Measurements from ENCODE around the gene DAZAP1.
"Not testable (repeated sequence)": the region's sequence is repeated elsewhere in the genome, so short reads cannot be mapped to it uniquely, and the experiment has no call there.

DAZAP1 gene

DNA sequence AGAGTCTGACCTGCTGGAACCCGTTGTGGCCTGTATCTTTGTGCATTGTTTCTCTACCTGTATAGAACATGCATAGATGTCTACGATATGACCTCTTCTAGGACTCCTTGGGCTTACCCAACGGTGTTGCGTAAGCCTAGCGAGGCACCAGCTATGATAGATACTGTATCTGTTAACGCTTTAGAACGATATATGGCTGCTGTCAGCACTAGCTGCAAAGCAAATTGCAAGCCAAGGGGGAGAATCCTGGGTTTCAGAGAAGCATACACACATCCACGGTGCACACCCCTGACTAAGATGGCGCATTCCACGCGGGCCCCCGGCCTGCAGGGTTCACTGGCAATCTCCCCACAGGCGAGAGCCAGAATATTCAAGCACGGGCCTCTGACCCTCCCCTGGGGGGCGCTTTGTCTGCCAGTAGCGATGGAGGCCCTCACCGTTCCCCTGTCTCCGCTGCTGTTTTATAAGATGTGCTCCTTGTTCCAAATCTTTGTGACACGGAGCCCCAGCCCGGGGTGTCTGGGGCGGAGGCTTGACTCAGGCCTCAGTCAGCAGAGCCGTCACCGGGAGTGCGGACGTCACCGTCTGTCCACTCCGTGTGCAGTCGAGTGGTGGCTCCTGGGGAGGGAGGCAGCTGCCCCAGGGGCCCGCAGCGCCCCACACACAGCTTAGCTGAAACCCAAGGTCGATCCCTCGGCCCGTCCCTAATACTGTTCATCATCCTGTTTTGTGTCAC lies 17.9 kb downstream of the DAZAP1 start:
- no peak for DNase-seq (ENCODE audit: low spot score)

DNA sequence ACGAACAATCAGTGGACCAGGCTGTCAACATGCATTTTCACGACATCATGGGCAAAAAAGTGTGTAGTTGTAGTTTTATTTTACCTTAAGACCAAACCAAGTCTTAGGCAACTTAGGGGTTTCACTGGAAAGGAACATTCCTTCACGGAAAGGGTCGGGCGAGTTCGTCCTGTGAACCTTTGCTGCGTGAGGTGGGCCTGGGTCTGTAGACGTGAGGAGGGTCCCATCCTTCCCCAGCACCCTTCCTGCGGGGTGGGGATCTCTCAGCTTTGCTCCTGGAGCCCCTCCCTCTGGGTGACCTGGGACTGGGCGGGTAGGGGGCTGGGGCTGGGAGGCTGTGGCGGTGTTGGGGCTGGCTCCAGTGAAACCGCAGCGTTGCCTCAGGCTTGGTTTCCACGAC lies 18.5 kb downstream of the DAZAP1 start:
- no peak for DNase-seq (ENCODE audit: low spot score)

DNA sequence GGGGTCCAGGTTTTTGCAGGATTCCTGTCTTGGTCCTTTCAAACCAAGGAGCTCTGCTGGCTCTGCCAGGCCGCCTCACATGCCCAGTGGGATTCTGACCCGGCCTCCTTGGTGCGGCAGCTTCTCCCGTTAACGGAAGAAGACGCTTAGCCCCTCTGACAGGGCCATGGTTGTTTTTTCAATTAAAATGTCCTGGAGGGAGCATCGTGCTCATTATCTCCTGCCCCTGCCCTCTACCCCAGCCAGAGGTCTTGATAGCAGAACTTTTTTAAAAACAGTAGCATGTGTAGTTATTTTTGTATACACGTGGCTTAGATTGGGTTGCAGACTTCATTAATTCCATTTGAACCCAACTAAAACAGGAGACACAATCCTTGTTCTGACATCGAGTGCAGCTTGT lies 19.4 kb downstream of the DAZAP1 start:
- DNase-seq (ENCODE audit: low spot score): no peak

DNA sequence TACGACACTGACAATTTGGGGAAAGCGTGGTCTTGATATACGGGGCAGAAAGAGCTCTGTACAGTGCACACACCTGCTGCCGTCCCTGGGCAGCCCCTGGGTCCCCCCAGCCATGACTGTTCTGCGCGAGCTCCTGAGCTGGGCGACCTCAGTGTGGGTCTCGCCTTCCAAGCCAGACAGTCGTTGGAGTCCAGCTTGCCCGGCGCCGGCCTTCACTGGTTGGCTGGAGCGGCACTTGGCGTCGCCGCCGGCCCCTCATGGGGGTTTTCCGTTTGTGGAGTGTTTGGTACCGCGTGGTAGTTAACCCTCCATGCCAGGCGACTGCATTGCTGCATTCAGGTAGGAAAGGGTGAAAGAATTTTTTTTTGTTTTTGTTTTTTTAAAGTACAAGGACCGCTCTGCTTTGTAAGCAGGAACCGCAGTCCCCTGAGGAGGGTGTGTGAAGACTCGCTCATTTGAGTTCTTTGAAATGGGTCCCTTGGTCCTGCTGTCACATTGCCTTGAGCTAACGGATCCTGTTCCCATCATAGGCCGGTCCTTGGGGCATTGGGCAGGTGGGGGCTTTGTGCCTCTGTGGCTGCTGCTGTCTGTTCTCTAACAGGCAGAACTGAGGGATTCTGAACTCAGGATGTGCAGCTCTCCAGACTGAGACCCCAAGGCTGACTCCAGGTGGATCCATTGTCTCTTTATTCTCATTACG lies 20.0 kb downstream of the DAZAP1 start:
- DNase-seq (ENCODE audit: low spot score): no peak

DNA sequence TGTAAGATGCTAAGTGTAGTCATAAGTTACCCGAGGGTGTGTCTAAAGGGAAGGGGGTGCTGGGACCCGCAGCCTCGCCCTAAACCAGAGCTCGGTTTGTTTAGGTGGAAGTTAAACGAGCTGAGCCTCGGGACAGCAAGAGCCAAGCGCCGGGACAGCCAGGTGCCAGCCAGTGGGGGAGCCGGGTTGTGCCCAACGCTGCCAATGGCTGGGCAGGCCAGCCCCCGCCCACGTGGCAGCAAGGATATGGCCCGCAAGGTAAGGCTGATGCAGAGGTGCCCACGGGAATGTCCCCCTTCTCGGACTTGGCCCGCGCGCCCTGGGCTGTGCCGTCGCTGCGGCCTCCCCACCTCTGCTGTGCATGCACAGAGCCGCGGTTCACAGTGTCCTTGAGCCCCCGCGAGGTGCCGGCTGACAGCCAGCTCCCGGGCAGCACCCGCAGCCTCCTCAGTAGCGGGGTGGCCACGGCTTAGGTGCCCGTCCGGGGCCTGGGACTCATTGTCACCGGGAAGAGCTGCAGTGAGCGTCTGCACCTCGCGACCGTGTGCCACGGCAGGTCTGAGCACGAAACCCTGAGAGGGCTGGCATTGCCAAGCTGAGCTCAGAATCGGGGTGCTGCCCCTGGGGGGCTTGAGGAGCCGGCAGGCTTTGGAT lies 21.5 kb downstream of the DAZAP1 start:
- DNase-seq (ENCODE audit: low spot score): no peak

DNA sequence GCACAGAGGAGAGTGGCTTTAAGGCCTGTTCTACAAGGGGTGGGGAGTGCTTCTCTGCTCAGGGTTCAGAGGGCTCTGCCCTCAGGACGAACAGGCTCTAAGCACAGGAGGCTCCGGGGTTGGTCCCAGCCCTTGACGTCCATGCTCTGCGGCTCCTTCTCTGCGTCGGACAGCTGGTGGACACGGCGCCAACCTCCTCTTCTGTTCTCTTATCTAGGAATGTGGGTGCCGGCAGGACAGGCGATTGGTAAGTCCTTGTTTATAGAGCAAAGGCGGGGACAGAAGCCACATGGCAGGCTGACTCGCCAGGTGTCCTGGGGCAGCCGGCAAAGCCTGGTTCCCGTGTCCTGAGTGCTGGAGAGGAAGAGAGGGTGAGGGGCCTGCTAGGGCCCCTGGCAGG lies 22.4 kb downstream of the DAZAP1 start:
- DNase-seq (ENCODE audit: low spot score): no peak

DNA sequence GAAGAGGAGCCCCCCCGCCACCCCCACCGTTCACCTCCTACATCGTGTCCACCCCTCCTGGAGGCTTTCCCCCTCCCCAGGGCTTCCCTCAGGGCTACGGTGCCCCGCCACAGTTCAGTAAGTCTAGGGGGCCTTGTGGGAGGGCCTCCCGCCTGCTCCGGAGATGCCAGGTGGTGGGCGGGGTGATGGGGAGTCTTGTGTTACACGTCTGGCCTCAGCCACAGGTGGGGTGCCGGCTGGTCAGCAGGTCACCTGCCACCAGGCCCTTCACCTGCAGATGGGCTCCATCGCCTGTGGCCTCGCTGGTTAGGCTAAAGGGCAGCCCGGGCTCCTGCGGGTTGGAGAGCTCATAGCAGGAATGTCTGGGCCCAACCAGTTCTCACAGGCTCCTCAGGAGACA lies 22.9 kb downstream of the DAZAP1 start:
- DNase-seq (ENCODE audit: low spot score): no peak

DNA sequence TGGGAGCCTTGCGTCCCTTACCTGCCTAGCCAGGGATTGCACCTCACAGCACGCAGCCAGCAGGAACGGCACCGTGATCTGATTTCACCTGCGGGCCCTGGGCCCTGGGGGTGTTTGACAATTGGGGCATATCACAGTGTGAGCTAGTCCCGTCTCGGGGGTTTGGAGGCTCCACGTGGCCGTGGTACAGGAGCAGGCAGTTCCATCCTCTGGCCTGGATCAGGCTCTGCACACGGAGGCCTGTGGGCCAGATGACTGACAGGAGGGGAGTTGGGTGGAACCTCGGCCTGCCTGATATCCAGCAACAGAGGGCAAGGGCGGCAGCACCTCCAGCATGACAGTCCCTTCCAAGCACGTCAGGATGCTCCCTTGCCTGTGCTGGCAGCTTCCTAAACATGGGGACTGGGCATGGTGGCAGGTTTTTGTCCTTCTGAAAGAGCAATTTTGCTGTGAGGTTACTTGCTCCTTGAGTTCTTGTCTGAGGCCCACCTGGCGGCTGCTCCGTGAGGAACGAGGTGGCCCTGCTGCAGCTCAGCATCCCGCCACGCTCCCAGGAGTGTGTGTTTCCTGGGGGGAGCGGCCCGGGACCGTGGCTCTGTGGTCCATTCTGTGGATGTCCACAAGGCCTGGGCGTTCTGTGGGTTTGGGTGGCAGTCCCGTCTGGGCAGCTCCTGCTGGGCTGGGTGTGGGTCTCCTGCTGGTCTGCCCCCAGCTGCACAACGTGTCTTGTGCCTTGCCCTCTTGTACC lies 24.5 kb downstream of the DAZAP1 start:
- DNase-seq (ENCODE audit: low spot score): no peak

DNA sequence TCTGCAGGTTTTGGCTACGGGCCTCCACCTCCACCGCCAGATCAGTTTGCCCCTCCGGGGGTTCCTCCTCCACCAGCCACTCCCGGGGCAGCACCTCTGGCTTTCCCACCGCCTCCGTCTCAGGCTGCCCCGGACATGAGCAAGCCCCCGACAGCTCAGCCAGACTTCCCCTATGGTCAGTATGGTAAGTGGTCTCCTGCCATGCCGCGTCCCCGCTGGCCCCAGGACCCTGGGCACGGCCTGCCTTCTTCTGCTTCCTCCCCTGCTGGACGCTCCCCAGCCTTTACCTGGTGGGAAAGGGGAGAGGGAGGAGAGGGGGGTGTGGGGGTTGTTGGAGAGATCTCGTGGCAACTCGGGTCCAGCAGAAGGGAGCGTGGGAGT lies 25.1 kb downstream of the DAZAP1 start:
- DNase-seq (ENCODE audit: low spot score): no peak

DNA sequence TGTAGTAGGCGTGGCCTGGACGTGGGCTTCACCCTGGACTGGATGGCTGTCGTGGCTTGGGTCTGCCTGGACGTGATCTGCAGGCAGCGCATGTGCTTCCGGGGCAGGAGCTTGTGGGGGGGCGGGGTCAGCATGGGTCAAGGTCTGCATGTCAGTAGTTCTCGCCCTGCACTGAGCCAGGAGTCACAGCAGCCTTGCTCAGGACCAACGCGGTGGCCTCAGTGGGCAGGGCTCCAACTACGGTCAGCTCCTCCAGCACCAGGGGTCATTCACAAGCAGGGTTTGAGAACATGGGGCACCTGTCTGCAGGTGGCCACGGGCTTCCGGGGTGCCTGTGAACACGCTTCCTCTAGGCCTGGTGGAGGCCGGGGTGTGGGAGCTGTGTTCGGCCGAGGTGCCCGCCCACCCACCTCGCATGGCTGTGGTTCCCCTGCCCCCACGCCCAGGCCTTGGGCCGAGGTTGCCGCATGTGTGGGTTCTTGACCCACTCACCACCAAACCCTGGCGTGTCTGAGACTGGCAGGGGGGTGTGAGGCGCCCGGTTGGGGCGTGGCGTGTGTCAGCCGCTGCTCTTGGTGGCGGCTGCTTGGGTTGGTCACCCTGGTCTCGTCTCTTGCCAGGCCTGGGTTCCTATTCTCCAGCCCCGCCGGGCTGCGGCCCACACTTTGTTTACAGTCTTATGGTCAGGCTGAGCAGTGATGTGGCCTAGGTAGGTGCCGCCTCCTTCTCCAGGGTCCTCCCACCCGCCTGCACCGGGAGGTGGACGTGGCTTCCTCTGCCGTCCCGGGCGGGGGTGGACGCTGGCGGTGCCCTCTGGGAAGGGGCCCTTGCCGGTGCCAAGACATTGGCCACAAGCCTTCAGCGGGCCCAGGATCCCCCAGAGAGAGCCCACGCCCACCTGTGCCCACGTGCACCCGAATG lies 26.0 kb downstream of the DAZAP1 start:
- no peak for DNase-seq (ENCODE audit: low spot score)

DNA sequence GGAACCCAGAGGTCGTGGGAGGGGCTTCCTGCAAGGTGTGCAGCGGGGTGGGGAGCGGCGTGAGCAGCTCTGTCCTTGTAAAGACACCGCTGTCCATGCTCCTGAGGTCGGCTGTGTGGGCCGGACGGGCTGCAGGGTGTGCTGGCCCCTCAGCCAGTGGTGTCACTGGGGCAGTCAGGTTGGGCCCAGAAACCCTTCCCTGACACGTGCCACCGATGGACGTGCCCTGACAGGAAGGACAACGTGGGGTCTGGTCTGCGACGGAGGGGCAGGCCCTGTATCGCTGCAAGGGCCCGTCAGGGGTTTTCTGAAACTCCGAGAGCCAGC lies 26.6 kb downstream of the DAZAP1 start:
- no peak for DNase-seq (ENCODE audit: low spot score)

DNA sequence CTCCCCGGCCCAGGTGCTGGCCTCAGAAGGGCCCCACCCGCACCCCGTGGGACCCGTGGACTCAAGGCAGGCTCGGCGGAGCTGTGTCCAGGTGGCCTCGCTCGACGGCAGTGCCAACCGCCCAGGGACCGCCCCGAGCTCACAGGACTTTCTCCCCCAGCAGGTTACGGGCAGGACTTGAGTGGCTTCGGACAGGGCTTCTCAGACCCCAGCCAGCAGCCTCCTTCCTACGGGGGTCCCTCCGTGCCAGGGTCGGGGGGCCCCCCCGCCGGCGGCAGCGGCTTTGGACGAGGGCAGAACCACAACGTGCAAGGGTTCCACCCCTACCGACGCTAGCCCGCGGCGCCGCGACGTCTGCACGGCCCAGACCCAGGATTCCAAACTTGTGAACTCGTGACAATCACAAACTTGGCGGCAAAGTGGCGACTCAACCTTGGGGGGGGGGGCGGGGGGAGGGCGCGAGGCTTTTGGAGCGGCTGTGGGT lies 27.2 kb downstream of the DAZAP1 start:
- no peak for DNase-seq (ENCODE audit: low spot score)

DNA sequence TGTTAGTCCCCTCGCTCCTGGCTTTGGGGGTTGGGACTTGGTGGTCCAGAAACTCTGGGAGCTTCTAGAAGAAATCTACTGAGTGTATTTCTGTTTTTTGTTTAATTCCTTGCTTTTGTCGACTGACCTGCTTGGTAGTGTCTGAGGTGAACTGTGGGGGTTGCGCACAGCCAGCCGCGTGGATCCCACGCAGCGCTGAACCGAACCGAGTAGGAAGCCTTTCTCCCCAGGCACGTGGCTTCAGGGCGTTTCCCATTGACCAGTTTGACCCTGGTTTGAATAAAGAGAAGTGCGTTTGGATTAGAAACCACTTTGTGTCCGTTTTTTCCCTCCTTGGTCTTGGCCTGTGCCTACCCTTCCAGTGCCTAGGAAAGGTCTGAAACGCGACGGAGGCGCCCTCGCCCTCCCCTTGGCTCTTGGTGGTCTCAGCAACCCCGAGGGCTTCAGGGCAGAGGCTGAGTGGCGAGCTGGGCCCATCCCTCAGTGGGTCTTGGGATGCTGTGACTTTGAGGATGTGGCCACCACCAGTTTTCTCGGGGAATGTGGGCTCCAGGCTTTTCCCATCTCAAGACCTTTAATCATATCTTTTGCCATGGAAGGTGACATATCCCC lies 28.1 kb downstream of the DAZAP1 start:
- DNase-seq (ENCODE audit: low spot score): no peak

DNA sequence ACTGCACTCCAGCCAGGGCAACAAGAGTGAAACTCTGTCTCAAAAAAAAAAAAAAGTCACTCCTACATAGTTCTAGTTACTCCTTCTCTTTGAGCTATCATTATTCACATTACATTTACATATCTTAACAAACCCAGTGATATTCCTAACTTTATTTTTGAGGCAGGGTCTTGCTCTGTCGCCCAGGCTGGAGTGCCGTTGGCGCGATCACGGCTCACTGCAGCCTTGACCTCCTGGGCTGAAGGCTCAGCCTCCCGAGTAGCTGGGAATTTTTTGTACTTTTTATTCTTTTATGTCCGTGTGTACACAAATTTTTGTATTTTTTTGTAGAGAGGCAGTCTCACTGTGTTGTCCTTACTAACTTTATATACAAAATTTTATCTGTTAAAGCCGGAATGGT lies 30.2 kb downstream of the DAZAP1 start:
- DNase-seq (ENCODE audit: low spot score): no peak

DNA sequence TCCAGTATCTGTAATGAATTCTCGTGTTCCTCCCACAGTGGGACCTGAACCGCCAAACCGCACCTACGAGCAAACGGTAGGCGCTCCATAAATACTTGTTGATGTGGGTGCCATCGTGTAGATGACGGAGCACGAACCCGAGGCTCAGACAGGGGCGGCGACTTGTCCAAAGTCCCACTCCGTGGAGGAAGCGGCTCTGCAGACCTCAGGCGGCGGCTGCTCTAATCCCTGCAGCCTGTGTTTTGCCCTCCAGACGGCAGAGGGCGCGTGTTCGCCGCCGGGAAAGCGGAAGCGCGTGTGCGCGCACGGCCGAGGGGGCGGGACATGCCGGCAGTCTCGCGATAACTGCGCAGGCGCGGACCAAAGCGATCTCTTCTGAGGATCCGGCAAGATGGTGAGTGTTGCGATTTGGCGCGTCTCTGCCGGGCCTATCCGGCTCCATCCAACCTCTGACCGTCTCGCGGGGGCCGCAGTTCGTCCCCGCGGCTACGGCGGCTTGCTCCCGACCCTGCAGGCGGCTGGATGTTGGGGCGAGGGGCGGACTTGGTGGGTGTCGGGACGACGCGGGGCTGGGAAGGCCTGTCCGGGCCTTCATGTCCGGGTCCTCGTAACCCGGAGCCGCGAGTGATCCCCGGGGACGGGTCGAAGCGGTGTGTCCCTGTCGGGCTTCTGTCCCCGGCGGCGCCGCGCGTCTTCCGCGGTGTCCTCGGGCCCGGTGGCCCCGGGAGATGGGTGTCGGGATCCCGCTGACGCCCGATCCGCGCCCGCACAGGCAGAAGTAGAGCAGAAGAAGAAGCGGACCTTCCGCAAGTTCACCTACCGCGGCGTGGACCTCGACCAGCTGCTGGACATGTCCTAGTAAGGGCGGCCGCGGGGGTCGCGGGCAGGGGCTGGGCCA lies 30.9 kb downstream of the DAZAP1 start, which contains the start of gene RPS15:
Gene RPS15 (plus strand): TSS at position 362 of the 898 bp plus-strand sequence. CDS start 30 bp downstream, at position 392.
- DNase-seq (ENCODE audit: low spot score): peak; percentile 94

DNA sequence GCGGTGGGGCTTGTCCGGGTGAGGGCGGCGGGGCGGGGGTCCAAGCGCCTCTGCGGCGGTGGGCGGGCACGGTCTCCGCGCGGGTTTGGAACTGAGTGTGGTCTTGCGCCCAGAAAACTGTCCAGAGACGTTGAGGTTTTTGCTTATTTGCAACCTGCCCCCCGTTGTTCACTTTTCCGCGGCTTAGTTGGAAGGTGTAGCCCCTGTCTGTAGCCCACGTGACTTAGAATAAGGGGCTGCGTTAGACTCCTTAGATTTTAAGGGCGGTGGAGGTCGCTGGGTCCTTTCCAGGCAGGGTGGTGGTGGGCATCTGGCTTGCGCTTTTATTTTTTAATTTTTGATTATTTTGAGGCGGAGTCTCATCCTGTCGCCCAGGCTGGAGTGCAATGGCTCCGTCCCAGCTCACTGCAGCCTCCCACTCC lies 31.6 kb downstream of the DAZAP1 start:
- no peak for DNase-seq (ENCODE audit: low spot score)

DNA sequence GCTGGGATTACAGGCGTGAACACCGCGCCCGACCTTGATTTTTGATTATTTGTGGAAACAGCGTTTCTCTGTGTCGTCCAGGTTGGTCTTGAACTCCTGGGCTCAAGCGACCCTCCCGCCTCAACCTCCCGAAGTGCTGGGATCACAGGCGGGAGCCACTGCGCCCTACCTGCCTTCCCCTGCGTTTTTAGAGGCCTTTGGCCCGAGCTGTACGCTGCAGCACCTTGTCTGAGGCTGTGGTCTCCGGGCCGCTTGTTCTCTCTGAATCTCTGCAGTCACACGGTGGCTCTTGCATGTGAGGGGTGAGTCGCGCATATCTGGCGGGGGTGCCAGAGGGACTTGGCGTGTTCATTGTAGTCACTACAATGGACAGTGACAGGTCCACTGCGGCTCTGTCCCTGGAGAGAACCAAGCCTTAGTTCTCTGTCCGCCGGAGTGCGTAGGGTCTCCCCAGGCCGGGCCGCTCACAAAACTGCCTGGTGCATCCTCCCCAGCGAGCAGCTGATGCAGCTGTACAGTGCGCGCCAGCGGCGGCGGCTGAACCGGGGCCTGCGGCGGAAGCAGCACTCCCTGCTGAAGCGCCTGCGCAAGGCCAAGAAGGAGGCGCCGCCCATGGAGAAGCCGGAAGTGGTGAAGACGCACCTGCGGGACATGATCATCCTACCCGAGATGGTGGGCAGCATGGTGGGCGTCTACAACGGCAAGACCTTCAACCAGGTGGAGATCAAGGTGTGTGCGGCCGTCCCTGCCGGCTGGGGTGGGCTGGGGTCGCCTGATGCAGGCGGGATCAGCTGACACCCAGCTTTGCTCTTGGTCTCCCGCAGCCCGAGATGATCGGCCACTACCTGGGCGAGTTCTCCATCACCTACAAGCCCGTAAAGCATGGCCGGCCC lies 32.4 kb downstream of the DAZAP1 start:
- DNase-seq (ENCODE audit: low spot score): not testable (repeated sequence)

DNA sequence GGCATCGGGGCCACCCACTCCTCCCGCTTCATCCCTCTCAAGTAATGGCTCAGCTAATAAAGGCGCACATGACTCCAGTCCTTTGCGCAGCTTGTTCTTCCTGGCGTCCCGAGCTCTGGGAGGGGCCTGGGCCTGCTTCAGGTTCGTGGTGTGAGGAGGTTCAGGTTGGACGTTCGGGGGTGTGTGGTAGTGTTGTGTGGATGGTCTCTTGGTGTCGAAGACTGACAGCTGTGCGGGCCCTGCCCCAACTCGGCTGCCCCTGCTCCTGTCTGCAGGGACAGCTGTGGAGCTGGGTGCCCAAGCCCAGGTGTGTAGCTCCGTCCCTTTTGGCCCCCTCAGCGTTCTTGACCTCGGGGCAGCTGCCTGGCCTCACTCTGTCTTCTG lies 33.0 kb downstream of the DAZAP1 start:
- DNase-seq (ENCODE audit: low spot score): no peak

DNA sequence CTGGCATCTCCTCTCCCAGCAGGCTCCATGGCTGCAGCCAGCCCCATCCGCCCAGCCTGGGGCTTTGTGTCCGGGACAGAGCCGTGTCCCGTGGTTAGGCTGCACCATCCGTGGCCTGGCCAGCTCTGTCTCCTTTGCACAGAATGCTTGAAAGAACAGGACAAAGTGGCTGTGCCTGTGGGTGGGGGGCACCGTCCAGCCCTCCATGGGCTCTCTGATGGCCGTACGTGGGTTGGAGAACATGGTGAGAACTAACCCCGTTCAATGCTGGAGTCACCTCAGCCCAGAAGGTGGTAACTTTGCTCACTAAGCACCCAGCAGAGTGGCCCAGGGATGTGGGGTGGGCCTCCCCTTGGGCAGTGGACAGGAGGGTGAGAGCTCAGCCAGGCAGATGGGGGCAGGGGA lies 33.6 kb downstream of the DAZAP1 start:
- no peak for DNase-seq (ENCODE audit: low spot score)

Measured in germinal center (tissue), 1 donor.